Hepatocyte (in vitro differentiated cells): ENCODE results near the gene ATP6AP1. TPM values are rescaled to one million over a fixed set of nuclear protein-coding genes. Genes with fewer than 3 reads are reported as not detected.

Source experiments
- DNase-seq: peaks from one replicate; pipeline ENCODE4 v3.0.0-alpha.2; 2016; ENCODE audit warnings: low spot score
- H2AFZ ChIP-seq: fragments of 200-600 bp; sonication (generic); 2 replicates; pipeline ENCODE4 v1.6.0; 2016; ENCODE audit warnings: antibody characterized with exemption, mild to moderate bottlenecking
- H3K27ac ChIP-seq: fragments of 200-600 bp; sonication (generic); 2 replicates; pipeline ENCODE4 v1.5.1; 2016; ENCODE audit warnings: mild to moderate bottlenecking
- H3K27me3 ChIP-seq: fragments of 200-600 bp; sonication (generic); 2 replicates; pipeline ENCODE4 v1.6.1; 2016
- H3K36me3 ChIP-seq: fragments of 200-600 bp; sonication (generic); replicated peaks from 2 replicates; pipeline ENCODE4 v1.5.1; 2016; ENCODE audit warnings: low read depth; ENCODE audit not compliant: insufficient read depth
- H3K4me1 ChIP-seq: fragments of 200-600 bp; sonication (generic); 2 replicates; pipeline ENCODE4 v1.5.1; 2016; ENCODE audit warnings: mild to moderate bottlenecking, moderate library complexity; ENCODE audit not compliant: insufficient read depth
- H3K4me2 ChIP-seq: fragments of 200-600 bp; sonication (generic); 2 replicates; pipeline ENCODE4 v1.6.0; 2016
- H3K4me3 ChIP-seq: fragments of 200-600 bp; sonication (generic); 2 replicates; pipeline ENCODE4 v1.5.1; 2016; ENCODE audit warnings: mild to moderate bottlenecking
- H3K79me2 ChIP-seq: fragments of 200-600 bp; sonication (generic); 2 replicates; pipeline ENCODE4 v1.6.0; 2017; ENCODE audit warnings: mild to moderate bottlenecking
- H3K9me2 ChIP-seq: fragments of 200-600 bp; sonication (generic); replicated peaks from 2 replicates; pipeline ENCODE4 v1.6.0; 2017; ENCODE audit warnings: mild to moderate bottlenecking; ENCODE audit not compliant: insufficient read depth
- H3K9me3 ChIP-seq: fragments of 200-600 bp; sonication (generic); 2 replicates; pipeline ENCODE4 v1.5.1; 2016; ENCODE audit warnings: low read depth, mild to moderate bottlenecking
- H4K20me1 ChIP-seq: fragments of 200-600 bp; sonication (generic); 2 replicates; pipeline ENCODE4 v1.6.0; 2016; ENCODE audit warnings: mild to moderate bottlenecking; ENCODE audit not compliant: insufficient read depth, poor library complexity, severe bottlenecking
- CTCF ChIP-seq: fragments of 200-600 bp; sonication (generic); IDR thresholded peaks from 2 replicates; pipeline ENCODE4 v1.5.1; 2016; ENCODE audit warnings: antibody characterized with exemption, mild to moderate bottlenecking; ENCODE audit not compliant: poor library complexity
- EZH2 ChIP-seq: fragments of 200-600 bp; sonication (generic); IDR thresholded peaks from 2 replicates; pipeline ENCODE4 v1.6.1; 2016; ENCODE audit warnings: antibody characterized with exemption, mild to moderate bottlenecking, borderline replicate concordance
- EZH2phosphoT487 ChIP-seq: fragments of 200-600 bp; sonication (generic); IDR thresholded peaks from one replicate; pipeline ENCODE4 v1.6.1; 2018; ENCODE audit warnings: antibody characterized with exemption, mild to moderate bottlenecking, low read depth, moderate library complexity; ENCODE audit not compliant: unreplicated experiment, severe bottlenecking
- WGBS: methylation state at CpG from one replicate; pipeline ENCODE4 v1.1.6; 2016; ENCODE audit warnings: low lambda C conversion rate; ENCODE audit errors: missing lambda C conversion rate; 5-methylcytosine and 5-hydroxymethylcytosine counted together
- polyA plus RNA-seq: library from polyadenylated mRNA; unstranded; fragments of >200 nt; fragmentation: Nextera tagmentation; extraction: Ambion mirVana; gene quantifications from 2 replicates; pipeline ENCODE4 v1.2.1, GENCODE V29; 2016
- total RNA-seq: library from RNA; depleted of rRNA; stranded (reverse); fragments of >200 nt; gene quantifications from 2 replicates; pipeline ENCODE4 v1.2.3, GENCODE V29; 2014

The ATP6AP1 gene
- total and polyA plus RNA-seq, 2 experiments from 2014 or later: 131 to 268 TPM

- peak overlapping the region; percentile 49 for H3K4me3 ChIP-seq
- 67% methylated on average over 28 of the region's 28 CpGs for WGBS
- H3K79me2 ChIP-seq: peaks cover 28% of the 10 kb centered on the region
- H2AFZ ChIP-seq: no peak overlapping the region
- no peak for DNase-seq
- no peak overlapping the region for H3K27ac ChIP-seq
- no peaks in the 10 kb centered on the region for H3K9me3 ChIP-seq
- H3K4me2 ChIP-seq: peak overlapping the region; percentile 74
- no peaks in the 10 kb centered on the region for H3K4me1 ChIP-seq
- no peaks in the 10 kb centered on the region for H3K27me3 ChIP-seq
- no peaks in the 10 kb centered on the region for H3K36me3 ChIP-seq
- no peaks in the 10 kb centered on the region for H3K9me2 ChIP-seq
- TF ChIP-seq EZH2 (no peak), CTCF (no peak), EZH2phosphoT487 (no peak)
- no peaks in the 10 kb centered on the region for H4K20me1 ChIP-seq
Measured at GRCh38 chrX:154437971-154438893, 9.8 kb downstream of the ATP6AP1 start.

GRCh38 chrX:154439841-154440240, 11.4 kb downstream of the ATP6AP1 start:
- H4K20me1 ChIP-seq: no peaks in the 10 kb centered on the region
- no peak for DNase-seq
- H3K9me2 ChIP-seq: no peaks in the 10 kb centered on the region
- H3K9me3 ChIP-seq: no peaks in the 10 kb centered on the region
- no peaks in the 10 kb centered on the region for H3K36me3 ChIP-seq
- TF ChIP-seq EZH2phosphoT487: no peak
- no peak for TF ChIP-seq EZH2
- no peak for TF ChIP-seq CTCF
- H3K79me2 ChIP-seq: peaks cover 33% of the 10 kb centered on the region
- H2AFZ ChIP-seq: no peak overlapping the region
- no peak overlapping the region for H3K4me3 ChIP-seq
- no peaks in the 10 kb centered on the region for H3K4me1 ChIP-seq
- H3K4me2 ChIP-seq: no peak overlapping the region
- H3K27me3 ChIP-seq: no peaks in the 10 kb centered on the region
- WGBS: 91% methylated on average over 14 of the region's 18 CpGs
- no peak overlapping the region for H3K27ac ChIP-seq

- Histone ChIP-seq H3K79me2 (peaks cover 41% of the 10 kb centered on the region), H3K27ac (no peak overlapping the region), H3K4me1 (no peaks in the 10 kb centered on the region), H2AFZ (no peak overlapping the region), H4K20me1 (no peaks in the 10 kb centered on the region), H3K4me3 (no peak overlapping the region), H3K9me3 (no peaks in the 10 kb centered on the region), H3K9me2 (no peaks in the 10 kb centered on the region), H3K27me3 (no peaks in the 10 kb centered on the region), H3K36me3 (no peaks in the 10 kb centered on the region), H3K4me2 (no peak overlapping the region)
- WGBS: 79% methylated on average over 17 of the region's 17 CpGs
- TF ChIP-seq EZH2phosphoT487 (no peak), EZH2 (no peak), CTCF (no peak)
- DNase-seq: no peak
Measured at GRCh38 chrX:154440623-154441357, 12.3 kb downstream of the ATP6AP1 start.
